ENCODE data around the gene OR51M1. TPM values are rescaled to one million over a fixed set of nuclear protein-coding genes. Genes with fewer than 3 reads are reported as not detected.
"Not testable (repeated sequence)": the region's sequence is repeated elsewhere in the genome, so short reads cannot be mapped to it uniquely, and the experiment has no call there.

OR51M1 gene, protein sequence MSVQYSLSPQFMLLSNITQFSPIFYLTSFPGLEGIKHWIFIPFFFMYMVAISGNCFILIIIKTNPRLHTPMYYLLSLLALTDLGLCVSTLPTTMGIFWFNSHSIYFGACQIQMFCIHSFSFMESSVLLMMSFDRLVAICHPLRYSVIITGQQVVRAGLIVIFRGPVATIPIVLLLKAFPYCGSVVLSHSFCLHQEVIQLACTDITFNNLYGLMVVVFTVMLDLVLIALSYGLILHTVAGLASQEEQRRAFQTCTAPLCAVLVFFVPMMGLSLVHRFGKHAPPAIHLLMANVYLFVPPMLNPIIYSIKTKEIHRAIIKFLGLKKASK
- not detected for polyA plus RNA-seq (2012; ENCODE audit: missing spikeins)

DNA sequence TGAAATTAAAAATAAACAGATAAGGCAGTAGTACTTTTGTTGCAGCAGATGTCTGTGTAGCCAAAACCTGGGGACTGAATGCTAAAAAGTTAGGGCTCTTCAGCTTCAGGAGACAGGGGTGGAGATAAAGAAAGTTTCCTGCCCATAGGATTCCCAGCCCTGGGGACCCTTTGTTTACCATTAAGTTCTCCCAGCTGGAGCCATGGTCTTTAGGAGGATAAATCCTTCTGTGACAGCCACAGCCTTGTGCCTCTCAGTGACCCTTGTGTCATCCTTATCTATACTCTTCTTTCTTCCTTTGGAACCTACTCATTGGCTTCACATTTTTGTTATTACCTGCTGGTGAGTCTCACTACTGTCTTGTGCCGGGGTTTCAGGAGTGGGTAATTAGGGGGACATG, at the start of gene OR51M1:
Gene OR51M1 (plus strand): TSS at position 237 of the 400 bp plus-strand sequence. CDS start 5,587 bp downstream, outside the sequence.
- FAIRE-seq (no peak), DNase-seq (ENCODE audit: insufficient read length) (no peak)
- no peak for TF ChIP-seq POLR2A (IDR thresholded peaks at IDR 0.05; ENCODE audit: low read depth, low read length)
- no peak for TF ChIP-seq TAF1 (IDR thresholded peaks at IDR 0.05; ENCODE audit: borderline replicate concordance, low read depth, low read length)
- no peak for TF ChIP-seq POLR2AphosphoS5 (IDR thresholded peaks at IDR 0.05; ENCODE audit: low read depth, low read length)

DNA sequence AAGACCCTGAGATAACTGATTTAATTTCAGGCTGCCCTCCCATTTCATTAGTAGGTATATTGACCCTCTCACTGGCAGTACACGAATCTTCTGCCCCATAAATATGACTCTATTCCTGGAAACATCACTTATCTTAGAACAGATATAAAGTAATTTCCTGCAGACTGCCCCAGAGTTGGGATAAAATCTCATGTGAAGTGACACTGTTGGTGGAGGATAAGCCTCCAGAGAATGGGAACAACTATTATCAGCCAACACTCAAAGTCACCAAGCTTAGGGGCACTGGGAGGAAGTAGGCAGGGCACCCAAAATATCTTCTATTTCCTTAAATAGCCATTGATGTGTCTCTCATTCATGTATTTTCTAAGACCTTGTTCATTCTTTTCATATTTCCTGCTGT, 48.4 kb upstream of the OR51M1 start:
- FAIRE-seq (no peak), DNase-seq (ENCODE audit: insufficient read length) (no peak)
- TF ChIP-seq TAF1 (IDR thresholded peaks at IDR 0.05; ENCODE audit: borderline replicate concordance, low read depth, low read length) (no peak), POLR2A (IDR thresholded peaks at IDR 0.05; ENCODE audit: low read depth, low read length) (no peak), POLR2AphosphoS5 (IDR thresholded peaks at IDR 0.05; ENCODE audit: low read depth, low read length) (no peak)

DNA sequence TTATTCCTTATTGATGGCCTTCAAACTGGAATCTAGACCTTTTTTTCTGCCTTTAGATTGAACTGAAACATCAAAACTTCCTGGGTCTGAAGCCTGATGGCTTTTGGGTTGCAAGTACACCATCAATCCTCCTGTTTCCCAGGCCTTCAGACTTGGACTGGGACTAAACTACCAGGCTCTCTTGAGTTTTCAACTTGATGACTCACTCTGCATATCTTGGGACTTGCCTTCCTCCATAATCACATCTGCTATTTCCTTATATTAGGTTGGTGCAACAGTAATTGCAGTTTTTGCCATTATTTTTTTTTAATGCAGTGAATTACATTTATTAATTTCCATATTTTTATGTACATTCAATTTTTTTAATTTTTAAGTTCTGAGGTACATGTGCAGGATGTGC, 47.3 kb upstream of the OR51M1 start:
- TF ChIP-seq POLR2AphosphoS5 (IDR thresholded peaks at IDR 0.05; ENCODE audit: low read depth, low read length) (no peak), POLR2A (IDR thresholded peaks at IDR 0.05; ENCODE audit: low read depth, low read length) (no peak), TAF1 (IDR thresholded peaks at IDR 0.05; ENCODE audit: borderline replicate concordance, low read depth, low read length) (no peak)
- DNase-seq (ENCODE audit: insufficient read length), result no peak
- no peak for FAIRE-seq

DNA sequence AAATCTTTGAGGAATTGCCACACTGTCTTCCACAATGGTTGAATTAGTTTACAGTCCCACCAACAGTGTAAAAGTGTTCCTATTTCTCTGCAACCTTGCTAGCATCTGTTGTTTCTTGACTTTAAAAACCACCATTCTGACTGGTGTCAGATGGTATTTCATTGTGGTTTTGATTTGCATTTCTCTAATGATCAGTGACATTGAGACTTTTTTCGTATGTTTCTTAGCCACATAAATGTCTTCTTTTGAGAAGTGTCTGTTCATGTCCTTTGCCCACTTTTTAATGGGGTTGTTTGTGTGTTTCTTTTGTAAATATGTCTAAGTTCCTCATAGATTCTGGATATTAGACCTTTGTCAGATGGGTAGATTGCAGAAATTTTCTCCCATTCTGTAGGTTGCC, 46.4 kb upstream of the OR51M1 start:
- FAIRE-seq; DNase-seq (ENCODE audit: insufficient read length): not testable (repeated sequence)

DNA sequence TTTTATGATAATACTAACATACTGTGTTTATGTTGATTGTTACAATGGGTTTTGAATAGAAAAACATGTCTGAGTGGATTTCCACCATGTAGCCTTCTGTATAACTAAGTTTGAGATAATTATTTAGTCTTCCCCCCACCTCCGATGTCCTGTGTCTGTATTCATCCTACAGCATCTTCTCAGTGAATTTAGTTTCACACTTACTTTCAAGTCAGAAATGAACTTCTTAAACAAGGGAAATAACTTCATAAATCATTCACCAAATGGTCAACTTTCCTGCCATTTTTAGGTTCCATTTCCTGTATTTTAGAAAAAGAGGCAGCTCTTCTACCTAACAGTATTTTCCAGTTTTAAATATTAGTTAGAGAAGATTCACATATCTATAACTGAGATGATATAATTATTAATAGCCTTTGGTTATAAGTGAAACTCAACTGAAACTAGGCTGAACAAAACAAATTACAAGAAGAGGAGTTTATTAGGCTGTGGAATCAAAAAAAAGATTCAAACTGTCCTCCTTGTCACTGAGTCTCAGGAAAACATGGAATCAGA, 43.8 kb upstream of the OR51M1 start:
- DNase-seq (ENCODE audit: insufficient read length), result no peak
- TF ChIP-seq TAF1 (IDR thresholded peaks at IDR 0.05; ENCODE audit: borderline replicate concordance, low read depth, low read length), result no peak
- TF ChIP-seq POLR2AphosphoS5 (IDR thresholded peaks at IDR 0.05; ENCODE audit: low read depth, low read length), result no peak
- no peak for TF ChIP-seq POLR2A (IDR thresholded peaks at IDR 0.05; ENCODE audit: low read depth, low read length)
- no peak for FAIRE-seq

DNA sequence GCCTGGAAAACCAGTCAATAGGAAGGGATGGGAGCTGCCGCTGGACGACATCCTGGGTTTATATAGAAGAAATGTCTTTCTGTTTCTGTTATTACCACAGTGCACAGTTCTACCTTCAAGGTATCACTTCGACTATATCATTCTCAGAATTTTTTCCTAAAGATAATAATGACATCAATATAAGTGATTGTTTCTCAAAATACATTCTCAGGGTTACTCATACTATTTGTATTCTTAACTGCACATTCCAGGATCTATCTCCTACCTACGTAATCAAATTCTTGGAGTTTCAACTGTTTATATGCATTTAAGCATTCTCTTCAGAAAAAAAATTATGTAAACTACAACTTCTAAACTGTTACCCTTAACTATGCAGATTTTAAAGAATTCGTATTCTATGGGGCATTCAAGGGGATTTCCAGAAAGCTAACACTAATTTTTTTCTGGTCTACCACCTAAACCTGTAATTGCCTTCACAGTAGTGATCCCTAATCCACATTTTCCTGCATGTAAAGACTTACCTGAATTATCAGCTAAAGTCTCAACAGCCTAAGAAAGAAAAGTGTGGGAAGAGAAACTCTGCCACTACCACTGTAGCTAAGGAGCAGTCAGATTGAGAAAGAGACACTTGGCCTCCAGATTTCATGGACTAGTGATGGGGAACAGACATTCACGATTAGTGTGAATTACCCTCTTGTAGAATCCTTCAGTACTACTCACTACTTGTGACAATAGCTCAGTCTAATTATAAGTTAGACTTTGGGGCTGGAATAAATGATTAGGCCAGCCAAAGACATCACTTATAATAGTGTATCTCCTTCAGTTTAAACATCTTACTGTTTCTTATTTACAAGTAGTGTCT, 39.9 kb upstream of the OR51M1 start, which contains the start of gene OR51B5:
Gene OR51B5 (minus strand): TSS at position 51 of the 862 bp plus-strand sequence. CDS start 0 bp downstream, at position 51.
- no peak for TF ChIP-seq TAF1 (IDR thresholded peaks at IDR 0.05; ENCODE audit: borderline replicate concordance, low read depth, low read length)
- TF ChIP-seq POLR2AphosphoS5 (IDR thresholded peaks at IDR 0.05; ENCODE audit: low read depth, low read length), result no peak
- FAIRE-seq (no peak), DNase-seq (ENCODE audit: insufficient read length) (no peak)

DNA sequence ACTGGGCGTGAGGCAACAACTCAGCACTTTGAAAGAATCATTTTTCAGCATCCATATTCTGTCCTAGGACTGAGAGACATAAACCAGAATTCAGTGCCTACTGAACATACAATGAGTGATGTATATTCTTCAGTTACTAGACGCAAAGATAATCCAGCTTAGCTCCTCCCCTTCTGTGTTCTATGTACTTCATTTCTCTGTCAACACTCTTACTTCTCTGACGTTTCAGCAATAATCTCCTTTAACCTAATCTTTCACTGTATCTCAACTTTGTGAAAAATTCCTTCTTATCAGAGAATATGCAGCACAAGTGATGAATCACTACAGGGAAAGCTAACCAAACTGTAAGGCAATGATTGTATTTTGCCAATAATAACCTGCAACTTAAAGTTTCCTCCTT, 37.8 kb upstream of the OR51M1 start:
- no peak for TF ChIP-seq TAF1 (IDR thresholded peaks at IDR 0.05; ENCODE audit: borderline replicate concordance, low read depth, low read length)
- no peak for FAIRE-seq
- DNase-seq (ENCODE audit: insufficient read length), result no peak

DNA sequence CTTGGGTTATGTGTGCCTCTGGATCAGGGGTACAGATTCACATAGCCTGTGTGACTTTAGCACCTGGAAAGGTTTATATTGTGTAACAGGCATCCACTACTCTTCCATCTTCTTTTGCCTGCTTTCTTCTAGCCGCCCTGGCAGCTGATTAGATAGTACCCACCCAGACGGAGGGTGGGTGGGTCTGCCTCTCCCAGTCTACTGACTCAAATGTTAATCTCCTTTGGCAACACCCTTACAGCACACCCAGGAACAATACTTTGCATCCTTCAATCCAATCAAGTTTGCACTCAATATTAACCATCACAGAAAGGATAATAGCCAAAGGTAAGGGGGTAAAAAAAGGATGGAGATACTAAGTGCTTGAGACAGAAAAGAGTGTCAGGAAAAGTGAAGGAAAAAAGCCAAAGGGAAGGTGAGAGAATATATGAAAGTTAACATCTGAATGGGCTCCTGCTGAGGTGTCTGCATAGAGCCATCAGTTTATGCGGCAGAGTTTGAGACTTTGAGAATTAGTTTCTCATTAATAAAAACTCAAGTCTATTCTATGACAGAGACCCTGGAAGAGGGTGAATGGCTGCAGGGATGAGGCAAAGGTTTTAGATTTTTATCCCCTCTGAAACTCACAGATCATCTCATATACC, 34.9 kb upstream of the OR51M1 start:
- no peak for DNase-seq (ENCODE audit: insufficient read length)
- TF ChIP-seq POLR2AphosphoS5 (IDR thresholded peaks at IDR 0.05; ENCODE audit: low read depth, low read length) (no peak), POLR2A (IDR thresholded peaks at IDR 0.05; ENCODE audit: low read depth, low read length) (no peak), TAF1 (IDR thresholded peaks at IDR 0.05; ENCODE audit: borderline replicate concordance, low read depth, low read length) (no peak)
- FAIRE-seq, result no peak

DNA sequence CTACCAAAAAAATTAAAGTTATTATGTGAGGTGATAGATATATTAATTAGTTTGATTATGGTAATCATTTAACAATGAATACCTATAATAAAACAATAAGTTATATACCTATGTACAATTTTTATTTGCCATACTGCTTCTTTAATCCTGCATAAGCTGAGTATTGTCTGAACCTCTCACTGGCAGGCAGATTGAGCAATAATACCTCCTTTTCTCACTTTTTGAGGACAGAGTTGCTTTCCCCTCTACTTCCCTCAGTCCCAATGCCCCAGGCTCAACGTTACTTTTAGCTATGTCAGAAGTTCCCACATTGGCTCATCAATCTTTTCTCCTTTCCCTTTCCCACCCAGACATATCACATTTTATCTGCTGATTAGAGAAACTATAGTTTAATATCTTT, 34.1 kb upstream of the OR51M1 start:
- TF ChIP-seq TAF1 (IDR thresholded peaks at IDR 0.05; ENCODE audit: borderline replicate concordance, low read depth, low read length), result no peak
- no peak for TF ChIP-seq POLR2AphosphoS5 (IDR thresholded peaks at IDR 0.05; ENCODE audit: low read depth, low read length)
- TF ChIP-seq POLR2A (IDR thresholded peaks at IDR 0.05; ENCODE audit: low read depth, low read length), result no peak
- DNase-seq (ENCODE audit: insufficient read length) (no peak), FAIRE-seq (no peak)

DNA sequence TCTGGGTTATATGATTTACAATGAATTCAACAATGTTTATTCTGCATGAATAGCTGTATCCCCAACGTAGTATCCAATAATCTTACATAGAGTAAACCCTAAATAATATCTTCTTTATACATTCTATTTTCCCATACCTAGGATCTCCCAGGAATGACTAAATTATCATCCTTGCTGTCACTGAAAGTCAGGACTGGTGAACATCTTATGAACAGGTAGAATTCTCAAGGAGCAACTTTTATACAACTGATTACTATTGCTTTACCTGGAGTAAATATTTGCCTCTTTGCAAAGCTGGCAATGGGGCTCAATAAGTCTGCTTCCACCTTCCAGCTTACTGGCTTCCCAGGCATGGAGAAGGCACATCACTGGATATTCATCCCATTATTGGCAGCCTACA, 32.4 kb upstream of the OR51M1 start, which contains the start of gene OR51B6:
Gene OR51B6 (plus strand): TSS at position 301 of the 400 bp plus-strand sequence. CDS start 0 bp downstream, at position 301.
- TF ChIP-seq TAF1 (IDR thresholded peaks at IDR 0.05; ENCODE audit: borderline replicate concordance, low read depth, low read length), result no peak
- no peak for TF ChIP-seq POLR2A (IDR thresholded peaks at IDR 0.05; ENCODE audit: low read depth, low read length)
- TF ChIP-seq POLR2AphosphoS5 (IDR thresholded peaks at IDR 0.05; ENCODE audit: low read depth, low read length), result no peak
- no peak for FAIRE-seq

DNA sequence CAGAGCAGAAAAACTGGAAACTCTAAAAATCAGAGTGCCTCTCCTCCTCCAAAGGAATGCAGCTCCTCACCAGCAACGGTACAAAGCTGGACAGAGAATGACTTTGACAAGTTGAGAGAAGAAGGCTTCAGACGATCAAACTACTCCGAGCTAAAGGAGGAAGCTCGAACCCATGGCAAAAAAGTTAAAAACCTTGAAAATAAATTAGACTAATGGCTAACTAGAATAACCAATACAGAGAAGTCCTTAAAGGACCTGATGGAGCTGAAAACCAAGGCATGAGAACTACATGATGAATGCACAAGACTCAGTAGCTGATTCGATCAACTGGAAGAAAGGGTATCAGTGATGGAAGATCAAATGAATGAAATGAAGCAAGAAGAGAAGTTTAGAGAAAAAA, 27.6 kb upstream of the OR51M1 start:
- DNase-seq (ENCODE audit: insufficient read length); FAIRE-seq: not testable (repeated sequence)

More for the DNA sequence above, 32.4 kb upstream of the OR51M1 start, which contains the start of gene OR51B6:
- no peak for DNase-seq (ENCODE audit: insufficient read length)

Measured in GM12892 (cell line).